Breast epithelium (tissue), 4 donors: ENCODE results near the gene GYG1. TPM values are rescaled to one million over a fixed set of nuclear protein-coding genes. Genes with fewer than 3 reads are reported as not detected.

Experiments
- DNase-seq, 2 donors: peaks; one replicate each; pipeline ENCODE4 v3.0.0-alpha.2; 2019; ENCODE audit warnings: low spot score in 2 of 2
- H3K27ac ChIP-seq, 2 donors: fragments of 200-600 bp; sonication (generic) in 1 of 2; one replicate each; pipeline ENCODE4 v1.5.1; 2016 to 2019; ENCODE audit warnings: mild to moderate bottlenecking in 1 of 2
- H3K27me3 ChIP-seq, 2 donors: fragments of 200-600 bp; sonication (generic) in 1 of 2; one replicate each; pipeline versions ENCODE4 v1.5.1 to v1.6.0; 2017 to 2019; ENCODE audit warnings: control low read depth in 1 of 2, mild to moderate bottlenecking in 1 of 2
- H3K36me3 ChIP-seq: fragments of 200-600 bp; one replicate; pipeline ENCODE4 v1.5.1; 2019
- H3K4me1 ChIP-seq, 2 donors: fragments of 200-600 bp; sonication (generic); one replicate each; pipeline ENCODE4 v1.5.1; 2016 to 2019; ENCODE audit warnings: control low read depth in 1 of 2
- H3K4me3 ChIP-seq, 3 donors: fragments of 200-600 bp; sonication (generic); 1 replicate in 2 of 3; 2 replicates in 1 of 3; pipeline ENCODE4 v1.5.1; 2016 to 2019; ENCODE audit warnings: mild to moderate bottlenecking in 3 of 3, moderate library complexity in 2 of 3
- H3K9me3 ChIP-seq, 2 donors: fragments of 200-600 bp; sonication (generic) in 1 of 2; one replicate each; pipeline ENCODE4 v1.5.1; 2016 to 2019; ENCODE audit warnings: control low read depth in 1 of 2
- CTCF ChIP-seq, 3 donors: fragments of 450-650 bp; IDR thresholded peaks; one replicate each; pipeline ENCODE4 v1.5.1; 2016 to 2017; ENCODE audit warnings: antibody characterized with exemption in 3 of 3, mild to moderate bottlenecking in 3 of 3, moderate library complexity in 3 of 3
- POLR2A ChIP-seq: fragments of 450-650 bp; IDR thresholded peaks from one replicate; pipeline ENCODE4 v1.6.1; 2016; ENCODE audit warnings: antibody characterized with exemption, mild to moderate bottlenecking, moderate library complexity
- POLR2AphosphoS5 ChIP-seq, 3 donors: sonication (generic); formaldehyde crosslinking; IDR thresholded peaks; one replicate each; pipeline ENCODE4 v1.6.1; 2017; ENCODE audit warnings: antibody characterized with exemption in 3 of 3
- intact Hi-C: fragments of 100-400 bp; cut with DNase I; formaldehyde crosslinking; loops from one replicate; pipeline ENCODE4 v1.15.1; 2023; ENCODE audit warnings: low total_unique reads
- total RNA-seq, 3 donors: library from RNA; depleted of rRNA; stranded (reverse); fragments of >200 nt; gene quantifications; one replicate each; pipeline ENCODE4 v1.1.0, GENCODE V29; 2016

The GYG1 gene
- total RNA-seq, 3 donors from 2014 or later = 25.8 to 36.1 (median 35.9) TPM

- TF ChIP-seq POLR2AphosphoS5 (IDR thresholded peaks at IDR 0.05) (no peak), CTCF (IDR thresholded peaks at IDR 0.05) (no peak), POLR2A (no peak)
- no peaks in the 10 kb centered on the region for H3K4me1 ChIP-seq
- no peaks in the 10 kb centered on the region for H3K27me3 ChIP-seq
- intact Hi-C loops = no loop called here
- H3K4me3 ChIP-seq = no peak overlapping the region
- no peaks in the 10 kb centered on the region for H3K9me3 ChIP-seq
- H3K36me3 ChIP-seq = no peaks in the 10 kb centered on the region
- H3K27ac ChIP-seq = no peak overlapping the region
- no peak for DNase-seq
These were observed 47.0 kb downstream of the GYG1 start for GRCh38 chr3:149038322-149038721.

GRCh38 chr3:149042789-149043386, 51.5 kb downstream of the GYG1 start:
- Histone ChIP-seq H3K27me3 (no peaks in the 10 kb centered on the region), H3K4me1 (no peaks in the 10 kb centered on the region), H3K36me3 (no peaks in the 10 kb centered on the region), H3K9me3 (no peaks in the 10 kb centered on the region), H3K4me3 (no peak overlapping the region), H3K27ac (no peak overlapping the region)
- no peak for TF ChIP-seq POLR2A
- no peak for TF ChIP-seq POLR2AphosphoS5 (IDR thresholded peaks at IDR 0.05)
- intact Hi-C loops = no loop called here
- no peak for DNase-seq

- H3K4me1 ChIP-seq = no peaks in the 10 kb centered on the region
- H3K9me3 ChIP-seq = no peaks in the 10 kb centered on the region
- H3K36me3 ChIP-seq = no peaks in the 10 kb centered on the region
- H3K27me3 ChIP-seq = no peaks in the 10 kb centered on the region
- no peak overlapping the region for H3K4me3 ChIP-seq
- TF ChIP-seq POLR2AphosphoS5 (IDR thresholded peaks at IDR 0.05) = no peak
- TF ChIP-seq CTCF (IDR thresholded peaks at IDR 0.05) = no peak
- TF ChIP-seq POLR2A = no peak
- no peak for DNase-seq
- intact Hi-C loops = no loop called here
- H3K27ac ChIP-seq = no peak overlapping the region
These were observed 53.2 kb downstream of the GYG1 start for GRCh38 chr3:149044339-149045083.

GRCh38 chr3:149055575-149055974, 64.2 kb downstream of the GYG1 start:
- no peaks in the 10 kb centered on the region for H3K27me3 ChIP-seq
- intact Hi-C loops = loop anchor here (10.0 kb wide), 1 partner anchor 1561 kb away; no protein-coding TSS in a partner anchor

GRCh38 chr3:149058198-149058597, 66.9 kb downstream of the GYG1 start:
- Histone ChIP-seq H3K27ac (no peak overlapping the region), H3K9me3 (no peaks in the 10 kb centered on the region), H3K27me3 (no peaks in the 10 kb centered on the region), H3K4me1 (no peaks in the 10 kb centered on the region), H3K36me3 (peaks cover 3% of the 10 kb centered on the region), H3K4me3 (no peak overlapping the region)
- no peak for TF ChIP-seq CTCF (IDR thresholded peaks at IDR 0.05)
- no peak for TF ChIP-seq POLR2AphosphoS5 (IDR thresholded peaks at IDR 0.05)
- no peak for TF ChIP-seq POLR2A
- DNase-seq = no peak
- intact Hi-C loops = loop anchor here (10.0 kb wide), 1 partner anchor 1563 kb away; no protein-coding TSS in a partner anchor

More at GRCh38 chr3:149055575-149055974, 64.2 kb downstream of the GYG1 start:
- Histone ChIP-seq H3K9me3 (no peaks in the 10 kb centered on the region), H3K4me3 (no peak overlapping the region), H3K36me3 (peaks cover 3% of the 10 kb centered on the region), H3K27ac (no peak overlapping the region), H3K4me1 (no peaks in the 10 kb centered on the region)
- TF ChIP-seq POLR2A = no peak
- TF ChIP-seq CTCF (IDR thresholded peaks at IDR 0.05) = no peak
- TF ChIP-seq POLR2AphosphoS5 (IDR thresholded peaks at IDR 0.05) = no peak
- no peak for DNase-seq
